NB4 (cell line): ENCODE data around the gene H1-8.

Experiments
- POLR2A ChIP-seq: IDR thresholded peaks from 2 replicates; pipeline ENCODE4 v1.6.1; 2011; ENCODE audit warnings: mild to moderate bottlenecking; ENCODE audit not compliant: insufficient read length; ENCODE audit errors: extremely low read depth
- TF ChIP-seq, protein P1 (sequence below): IDR thresholded peaks from one replicate; pipeline ENCODE4 v1.5.1; 2012; ENCODE audit warnings: low read depth, low read length

GRCh38 chr3:129556358-129556695 lies 13.4 kb downstream of the H1-8 start:
- TF ChIP-seq, protein P1, sequence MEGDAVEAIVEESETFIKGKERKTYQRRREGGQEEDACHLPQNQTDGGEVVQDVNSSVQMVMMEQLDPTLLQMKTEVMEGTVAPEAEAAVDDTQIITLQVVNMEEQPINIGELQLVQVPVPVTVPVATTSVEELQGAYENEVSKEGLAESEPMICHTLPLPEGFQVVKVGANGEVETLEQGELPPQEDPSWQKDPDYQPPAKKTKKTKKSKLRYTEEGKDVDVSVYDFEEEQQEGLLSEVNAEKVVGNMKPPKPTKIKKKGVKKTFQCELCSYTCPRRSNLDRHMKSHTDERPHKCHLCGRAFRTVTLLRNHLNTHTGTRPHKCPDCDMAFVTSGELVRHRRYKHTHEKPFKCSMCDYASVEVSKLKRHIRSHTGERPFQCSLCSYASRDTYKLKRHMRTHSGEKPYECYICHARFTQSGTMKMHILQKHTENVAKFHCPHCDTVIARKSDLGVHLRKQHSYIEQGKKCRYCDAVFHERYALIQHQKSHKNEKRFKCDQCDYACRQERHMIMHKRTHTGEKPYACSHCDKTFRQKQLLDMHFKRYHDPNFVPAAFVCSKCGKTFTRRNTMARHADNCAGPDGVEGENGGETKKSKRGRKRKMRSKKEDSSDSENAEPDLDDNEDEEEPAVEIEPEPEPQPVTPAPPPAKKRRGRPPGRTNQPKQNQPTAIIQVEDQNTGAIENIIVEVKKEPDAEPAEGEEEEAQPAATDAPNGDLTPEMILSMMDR, result no peak
- TF ChIP-seq POLR2A, result no peak
